Activated T-cell treated with anti-CD3 and anti-CD28 coated beads, Interleukin-2, amount 50 U/mL, for 4 hours (primary cell): ENCODE data around the gene GIPC1. TPM values are rescaled to one million over a fixed set of nuclear protein-coding genes. Genes with fewer than 3 reads are reported as not detected.

Experiments
- ATAC-seq, 2 donors: fragments of 200-7000 bp; cut with Tn5 transposase; one replicate each; pipeline ENCODE4 v1.10.0; 2021
- DNase-seq: peaks from one replicate; pipeline ENCODE4 v3.0.0-alpha.2; 2020
- H3K27me3 Mint-ChIP-seq: one replicate; pipeline ENCODE4 v1.8.0; 2021; ENCODE audit warnings: low read depth, mixed read lengths
- H3K36me3 Mint-ChIP-seq: one replicate; pipeline ENCODE4 v1.8.0; 2022; ENCODE audit warnings: mixed read lengths; ENCODE audit not compliant: insufficient read depth
- H3K4me1 Mint-ChIP-seq: one replicate; pipeline ENCODE4 v1.8.0; 2021; ENCODE audit warnings: low read depth, mixed read lengths
- H3K4me3 Mint-ChIP-seq: one replicate; pipeline ENCODE4 v1.8.0; 2021; ENCODE audit warnings: mild to moderate bottlenecking, moderate library complexity, mixed read lengths
- H3K9me3 Mint-ChIP-seq: one replicate; pipeline ENCODE4 v1.8.0; 2021; ENCODE audit warnings: mixed read lengths
- total RNA-seq, 3 donors: library from RNA; stranded (reverse); gene quantifications; one replicate each; pipeline ENCODE4 v1.2.1, GENCODE V29; 2021

The GIPC1 gene
- total RNA-seq, 3 donors from 2014 or later = 42.5 to 49.8 (median 44.3) TPM

DNA sequence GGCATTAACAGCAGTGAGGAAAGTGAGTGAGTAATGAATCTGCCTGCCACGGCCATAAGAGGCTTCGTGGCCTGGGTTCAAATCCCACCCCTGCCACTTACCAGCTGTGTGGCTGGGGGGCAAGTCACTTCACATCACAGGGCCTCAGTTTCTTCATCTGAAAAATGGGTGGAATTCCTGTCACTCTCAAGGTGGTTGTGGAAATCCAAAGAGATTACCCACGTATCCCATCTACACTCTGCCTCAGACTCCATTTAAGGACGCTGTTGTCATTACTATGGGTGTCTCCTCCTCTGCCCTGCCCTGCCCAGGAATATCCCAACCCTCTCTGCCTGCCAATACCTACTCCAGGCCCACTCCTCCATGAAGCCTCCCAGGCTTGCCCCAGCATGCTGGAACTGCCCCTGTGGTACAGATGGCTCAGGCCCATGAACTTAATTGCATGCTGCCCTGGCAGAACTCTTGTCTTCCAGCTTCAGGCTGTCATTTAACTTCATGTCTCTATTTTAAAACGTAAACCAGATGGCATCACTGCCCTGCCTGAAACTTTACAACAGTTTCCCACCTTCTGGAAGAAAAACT is 3.1 kb downstream of the GIPC1 start:
- ATAC-seq = no peak
- Mint-ChIP-seq H3K9me3 (no peaks in the 10 kb centered on the region), H3K36me3 (peaks cover 15% of the 10 kb centered on the region), H3K4me1 (peaks cover 17% of the 10 kb centered on the region), H3K4me3 (no peak overlapping the region), H3K27me3 (no peaks in the 10 kb centered on the region)
- no peak for DNase-seq

DNA sequence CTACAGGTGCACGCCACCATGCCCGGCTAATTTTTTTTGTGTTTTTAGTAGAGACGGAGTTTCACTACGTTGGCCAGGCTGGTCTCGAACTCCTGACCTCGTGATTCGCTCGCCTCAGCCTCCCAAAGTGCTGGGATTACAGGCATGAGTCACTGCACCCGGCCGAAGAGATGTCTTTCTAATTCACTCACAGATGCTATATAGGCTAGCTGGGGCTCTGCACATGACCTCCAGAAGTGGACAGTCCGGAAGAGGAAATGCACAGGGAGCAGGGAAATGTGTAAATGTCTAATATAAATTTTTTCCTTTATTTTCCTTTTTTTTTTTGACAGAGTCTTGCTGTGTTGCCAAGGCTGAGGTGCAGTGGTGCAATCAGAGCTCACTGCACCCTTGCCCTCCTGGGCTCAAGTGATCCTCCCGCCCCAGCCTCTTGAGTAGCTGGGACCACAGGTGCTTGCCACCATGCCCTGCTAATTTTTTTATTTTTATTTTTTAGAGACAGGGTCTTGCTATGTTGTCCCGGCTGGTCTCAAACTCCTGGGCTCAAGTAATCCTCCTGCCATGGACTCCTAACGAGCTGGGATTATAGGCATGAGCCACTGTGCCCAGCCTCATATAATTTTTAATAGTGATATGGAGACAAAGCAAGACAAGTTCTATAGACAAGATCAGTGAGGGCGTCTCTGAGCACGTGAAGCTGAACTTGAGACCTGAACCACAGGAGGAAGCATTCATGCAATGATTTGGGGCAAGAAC is 8.4 kb downstream of the GIPC1 start:
- peaks cover 14% of the 10 kb centered on the region for H3K36me3 Mint-ChIP-seq
- H3K4me1 Mint-ChIP-seq = peaks cover 2% of the 10 kb centered on the region
- ATAC-seq = no peak
- no peaks in the 10 kb centered on the region for H3K9me3 Mint-ChIP-seq
- DNase-seq = no peak
- H3K27me3 Mint-ChIP-seq = no peaks in the 10 kb centered on the region
- H3K4me3 Mint-ChIP-seq = no peak overlapping the region

DNA sequence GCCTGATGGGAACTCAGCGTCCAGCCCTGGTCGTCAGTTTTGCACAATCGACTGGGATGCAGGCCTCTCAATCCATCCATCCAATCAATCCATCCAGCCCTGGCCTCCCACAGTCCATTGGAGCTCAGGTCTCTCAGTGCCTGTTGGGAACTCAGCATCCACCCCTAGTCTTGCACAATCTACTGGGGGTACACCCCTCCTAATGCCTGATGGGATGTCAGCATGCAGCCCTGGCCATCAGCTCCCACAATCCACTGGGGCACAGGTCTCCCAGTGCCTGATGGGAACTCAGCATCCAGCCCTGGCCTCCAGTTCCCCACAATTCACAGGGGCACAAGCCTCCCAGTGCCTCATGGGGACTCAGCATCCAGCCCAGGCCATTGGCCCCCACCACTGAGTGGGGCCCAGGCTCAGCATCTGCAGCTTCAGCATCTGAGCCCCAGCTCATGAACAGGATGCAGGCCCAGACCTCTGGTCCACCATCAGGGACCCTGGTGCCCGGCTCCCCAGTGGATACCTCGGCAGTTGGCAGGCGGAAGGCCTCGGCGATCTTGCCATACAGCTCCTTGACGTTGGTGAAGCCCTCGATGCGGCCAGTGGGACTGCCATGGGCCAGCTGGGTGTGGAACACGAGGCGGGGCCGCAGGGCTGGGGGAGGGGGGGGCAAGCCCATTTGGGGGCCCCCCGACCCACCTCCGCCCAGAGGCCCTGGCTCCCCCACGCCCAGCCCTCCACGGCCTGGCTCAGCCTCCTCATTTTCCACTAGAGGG is 13.6 kb downstream of the GIPC1 start:
- H3K27me3 Mint-ChIP-seq = no peaks in the 10 kb centered on the region
- H3K9me3 Mint-ChIP-seq = no peaks in the 10 kb centered on the region
- ATAC-seq = no peak
- no peak overlapping the region for H3K4me3 Mint-ChIP-seq
- DNase-seq = no peak
- H3K4me1 Mint-ChIP-seq = peaks cover 5% of the 10 kb centered on the region
- peaks cover 2% of the 10 kb centered on the region for H3K36me3 Mint-ChIP-seq

DNA sequence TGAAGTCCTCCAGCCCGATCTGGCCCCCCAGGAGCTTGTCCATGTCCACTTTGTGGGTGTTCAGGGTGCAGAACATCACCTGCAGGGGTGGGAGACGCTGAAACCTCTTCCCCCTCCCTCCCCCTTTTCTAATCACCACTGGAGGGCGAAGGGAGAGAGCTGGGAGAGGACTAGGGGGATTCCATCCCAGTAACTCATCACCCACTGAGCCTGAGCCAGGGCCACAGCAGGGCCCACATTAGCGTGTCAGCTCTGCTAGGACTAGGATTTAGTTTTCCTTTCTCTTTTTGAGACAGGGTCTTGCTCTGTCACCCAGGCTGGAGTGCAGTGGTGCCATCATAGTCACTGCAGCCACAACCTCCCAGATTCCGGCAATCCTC is 15.2 kb downstream of the GIPC1 start:
- no peak for ATAC-seq
- Mint-ChIP-seq H3K4me1 (peaks cover 14% of the 10 kb centered on the region), H3K9me3 (no peaks in the 10 kb centered on the region), H3K4me3 (no peak overlapping the region), H3K36me3 (no peaks in the 10 kb centered on the region), H3K27me3 (peaks cover 8% of the 10 kb centered on the region)
- DNase-seq = no peak

DNA sequence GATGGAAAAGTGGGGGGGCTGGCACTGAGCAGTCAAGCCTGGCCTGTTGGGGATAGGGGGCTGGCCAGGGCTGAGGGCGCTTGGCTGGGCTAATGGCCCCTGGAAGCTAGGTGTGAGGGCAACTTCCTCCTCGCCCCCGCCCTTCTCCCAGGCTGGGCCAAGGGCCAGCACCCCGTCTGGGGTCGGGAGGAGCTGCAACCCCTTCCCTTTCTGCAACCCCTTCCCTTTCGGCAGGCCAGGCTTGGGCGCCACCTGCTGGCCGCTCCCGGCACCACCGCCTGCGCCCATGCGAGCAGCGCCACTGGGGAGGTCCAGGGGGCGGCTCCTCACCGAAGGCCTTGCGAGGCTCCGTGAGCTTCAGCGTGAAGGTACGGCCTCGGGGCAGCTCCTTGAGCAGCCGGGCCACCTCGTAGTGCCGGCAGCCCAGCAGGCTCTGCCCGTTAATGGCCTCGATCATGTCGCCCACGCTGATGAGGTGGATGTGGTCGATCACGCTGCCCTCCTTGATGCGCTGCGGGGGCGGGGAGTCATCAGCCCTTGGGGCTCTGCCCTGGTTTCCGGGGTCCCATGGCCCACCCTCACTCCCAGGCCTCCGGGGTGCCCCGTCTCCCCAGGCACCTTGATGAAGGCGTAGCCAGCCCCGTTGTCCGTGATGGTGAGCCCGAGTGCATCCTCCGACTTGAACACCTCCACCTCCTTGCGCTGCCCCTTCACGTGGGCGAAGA is 15.8 kb downstream of the GIPC1 start:
- peaks cover 17% of the 10 kb centered on the region for H3K4me1 Mint-ChIP-seq
- H3K4me3 Mint-ChIP-seq = no peak overlapping the region
- H3K27me3 Mint-ChIP-seq = peaks cover 8% of the 10 kb centered on the region
- H3K9me3 Mint-ChIP-seq = no peaks in the 10 kb centered on the region
- peak; percentile 70 for DNase-seq
- H3K36me3 Mint-ChIP-seq = no peaks in the 10 kb centered on the region
- peak; percentile 70 for ATAC-seq

DNA sequence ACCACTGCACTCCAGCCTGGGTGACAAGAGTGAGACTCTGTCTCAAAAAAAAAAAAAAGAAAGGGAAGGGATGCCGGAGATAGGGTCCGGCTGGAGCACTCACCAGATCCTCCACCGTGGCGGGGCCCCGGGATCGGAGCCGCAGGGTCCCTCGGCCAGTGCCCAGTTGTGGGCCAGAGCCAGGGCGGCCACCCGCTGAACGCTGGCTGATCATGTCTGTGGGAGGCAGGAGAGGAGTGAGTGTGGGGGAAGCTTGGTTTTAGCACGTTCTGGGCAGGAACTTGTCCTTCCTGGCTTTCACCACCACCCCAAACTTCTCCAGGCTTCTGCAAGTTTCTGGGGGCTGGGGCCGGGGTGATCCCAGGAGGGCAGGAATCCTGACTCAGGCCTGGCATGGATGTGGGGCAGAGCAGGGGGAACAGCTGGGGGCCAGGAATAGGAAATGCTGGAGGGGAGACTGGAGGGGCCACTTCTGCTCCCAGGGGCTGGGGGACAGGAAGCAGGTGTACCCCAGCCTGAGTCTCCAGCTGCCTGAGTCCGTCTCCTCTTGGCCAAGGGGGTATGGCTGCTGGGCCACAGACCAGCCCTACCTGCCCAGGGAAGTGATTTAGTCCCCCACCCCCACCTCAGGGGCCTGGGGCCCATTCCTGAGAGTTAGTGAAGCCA is 16.5 kb downstream of the GIPC1 start:
- Mint-ChIP-seq H3K4me3 (no peak overlapping the region), H3K27me3 (peaks cover 12% of the 10 kb centered on the region), H3K9me3 (no peaks in the 10 kb centered on the region), H3K36me3 (no peaks in the 10 kb centered on the region), H3K4me1 (peaks cover 22% of the 10 kb centered on the region)
- DNase-seq = no peak
- no peak for ATAC-seq

DNA sequence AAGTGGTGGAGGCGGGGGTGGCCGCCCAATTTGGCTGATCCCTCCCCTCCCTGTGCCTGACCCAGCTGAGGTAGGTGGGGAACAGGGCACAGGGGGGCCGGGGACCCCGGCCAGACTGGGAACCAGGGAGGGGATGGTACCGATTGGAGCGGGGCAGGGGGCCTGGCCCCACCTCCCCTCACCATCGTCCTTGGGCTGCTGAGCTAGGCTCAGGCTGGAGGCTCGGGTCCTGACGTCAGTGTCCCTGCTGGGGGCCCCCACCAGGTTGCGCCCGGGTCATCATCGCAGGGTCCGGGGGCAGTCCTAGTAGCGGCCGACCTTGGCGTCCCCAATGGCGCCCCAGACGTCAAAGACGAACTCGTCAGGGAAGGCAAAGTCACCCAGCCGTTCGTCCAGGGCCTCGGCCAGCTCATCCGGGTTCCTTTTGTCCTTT is 17.8 kb downstream of the GIPC1 start:
- no peak for ATAC-seq
- no peak overlapping the region for H3K4me3 Mint-ChIP-seq
- peaks cover 17% of the 10 kb centered on the region for H3K27me3 Mint-ChIP-seq
- H3K36me3 Mint-ChIP-seq = no peaks in the 10 kb centered on the region
- H3K4me1 Mint-ChIP-seq = peaks cover 26% of the 10 kb centered on the region
- H3K9me3 Mint-ChIP-seq = no peaks in the 10 kb centered on the region
- DNase-seq = no peak

DNA sequence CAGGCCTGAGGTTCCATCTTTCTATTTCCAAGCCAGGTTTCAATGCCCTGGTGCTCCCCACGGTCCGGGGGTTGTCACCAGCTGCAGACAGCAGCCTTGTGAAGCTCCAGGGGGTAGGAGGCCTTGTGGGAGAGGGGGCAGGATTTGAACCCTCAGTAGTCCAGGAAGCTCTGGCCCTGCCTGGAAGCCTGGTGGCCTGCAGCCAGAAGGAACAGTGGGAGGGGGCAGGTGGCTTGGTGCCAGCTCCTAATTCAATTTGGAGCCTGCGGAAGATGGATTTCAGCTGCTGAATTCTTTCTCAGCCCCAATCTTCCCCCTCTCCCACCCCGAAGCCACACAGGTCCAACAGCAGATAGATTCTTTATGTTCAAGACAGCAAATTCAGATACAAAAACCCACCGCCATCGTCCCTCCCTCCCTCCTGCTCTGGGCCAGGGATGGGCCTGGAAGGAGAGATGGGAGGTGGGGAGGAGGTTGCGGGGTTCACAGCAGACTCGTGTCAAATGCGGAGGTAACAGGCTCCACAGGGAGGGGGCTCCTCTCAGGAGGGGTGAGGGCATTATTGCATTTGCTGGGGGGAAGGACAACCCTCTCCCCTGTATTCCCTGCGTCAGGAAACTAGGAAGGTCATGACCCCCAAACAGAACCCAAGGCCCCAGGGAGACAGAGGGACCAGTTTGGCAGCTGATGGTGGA is 18.4 kb downstream of the GIPC1 start:
- Mint-ChIP-seq H3K27me3 (peaks cover 22% of the 10 kb centered on the region), H3K4me3 (no peak overlapping the region), H3K4me1 (peaks cover 30% of the 10 kb centered on the region), H3K36me3 (no peaks in the 10 kb centered on the region), H3K9me3 (no peaks in the 10 kb centered on the region)
- no peak for ATAC-seq
- DNase-seq = no peak

DNA sequence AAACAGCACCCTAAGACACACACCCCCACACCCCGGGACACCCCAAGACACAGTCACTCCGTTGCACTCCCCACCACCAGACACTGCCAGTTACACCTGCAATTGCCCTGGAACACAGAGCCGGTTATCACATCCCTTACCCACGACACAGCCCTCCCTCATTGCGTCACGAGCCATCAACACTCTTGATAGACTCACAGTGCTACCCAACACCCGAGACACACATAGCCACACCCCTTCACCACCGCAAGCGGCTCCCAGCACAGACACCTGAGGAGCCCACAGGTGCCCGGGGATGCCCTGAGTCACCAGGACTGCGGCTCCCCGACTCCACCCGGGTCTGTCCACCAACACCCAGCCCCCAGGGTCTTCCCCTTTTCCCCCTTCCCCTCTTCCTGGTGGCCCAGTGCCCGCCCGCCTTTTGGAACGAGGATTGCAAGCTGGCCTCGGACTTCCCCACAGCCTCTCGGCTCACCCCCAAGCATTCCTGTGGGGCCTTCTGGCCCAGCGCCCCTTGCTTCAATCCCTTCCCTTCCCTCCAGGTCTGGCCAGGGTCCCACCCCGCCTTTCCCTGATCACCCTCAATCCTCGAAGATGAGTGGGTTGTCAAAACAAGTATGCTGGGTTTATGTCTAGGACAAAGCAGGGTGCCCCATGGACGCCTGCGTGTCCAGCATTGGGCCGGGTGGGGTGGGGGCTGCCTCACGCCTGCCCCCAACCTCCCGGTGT is 19.1 kb downstream of the GIPC1 start:
- H3K36me3 Mint-ChIP-seq = no peaks in the 10 kb centered on the region
- DNase-seq (no peak), ATAC-seq (no peak)
- H3K4me1 Mint-ChIP-seq = peaks cover 33% of the 10 kb centered on the region
- peaks cover 22% of the 10 kb centered on the region for H3K27me3 Mint-ChIP-seq
- H3K4me3 Mint-ChIP-seq = no peak overlapping the region
- H3K9me3 Mint-ChIP-seq = no peaks in the 10 kb centered on the region

DNA sequence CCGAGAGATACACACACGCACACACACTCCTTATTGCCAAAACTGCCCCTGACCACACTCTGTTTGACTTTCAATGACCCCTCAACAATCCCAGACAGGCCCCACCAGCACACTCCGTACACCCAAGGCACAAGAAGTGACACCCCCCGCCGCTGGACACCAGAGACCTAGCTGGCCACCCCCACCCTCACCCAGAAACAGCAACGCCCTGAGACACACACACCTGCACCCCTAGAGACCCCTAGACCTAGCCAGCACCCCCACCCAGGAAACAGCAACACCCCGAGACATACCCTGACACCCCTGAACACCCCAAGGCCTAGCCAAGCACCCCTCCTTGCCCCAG is 19.6 kb downstream of the GIPC1 start:
- ATAC-seq (no peak), DNase-seq (no peak)
- H3K4me3 Mint-ChIP-seq = no peak overlapping the region

DNA sequence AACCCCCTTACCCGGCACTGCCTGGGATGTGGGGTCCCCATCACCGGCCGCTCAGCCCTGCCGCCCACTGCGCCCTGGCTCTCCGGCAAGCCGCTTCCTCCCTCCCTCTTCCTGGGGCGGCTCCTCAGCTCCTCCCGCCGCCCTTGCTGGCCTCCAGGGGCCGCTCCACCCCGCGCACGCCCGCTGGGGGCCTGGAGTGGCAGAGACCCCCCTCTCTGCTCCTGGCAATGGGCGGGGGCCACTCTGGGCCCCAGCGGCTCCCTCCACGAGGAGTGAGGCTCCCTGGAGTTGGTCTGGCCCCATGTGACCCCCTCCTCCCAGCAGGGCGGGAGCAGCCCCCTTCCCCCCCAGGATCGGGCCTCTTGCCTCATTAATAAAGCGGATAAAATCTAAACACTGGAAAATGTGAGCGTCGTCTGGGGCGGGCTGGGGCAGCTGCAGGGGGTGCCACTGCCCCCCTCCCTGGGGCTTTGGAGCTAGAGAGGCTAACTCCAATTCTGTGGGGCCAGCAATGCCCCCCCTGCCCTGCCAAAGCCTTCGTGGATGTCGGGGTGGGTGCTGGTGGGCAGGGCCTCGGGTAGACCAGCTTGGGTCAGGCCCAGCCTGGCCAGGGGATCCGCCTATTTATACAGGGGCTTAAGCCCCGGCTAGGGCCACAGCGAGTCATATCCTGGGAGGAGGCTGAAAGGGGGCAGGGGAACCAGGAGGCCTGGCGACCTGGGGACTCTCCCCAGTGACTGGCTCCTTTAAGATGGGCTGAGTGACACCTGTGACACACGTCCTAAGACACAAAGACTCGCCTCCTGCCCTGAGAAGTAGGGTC is 20.5 kb downstream of the GIPC1 start, which contains the start of gene PTGER1:
PTGER1 (minus strand) TSS at position 104 of the 823 bp plus-strand sequence. CDS start 1,034 bp downstream, outside the sequence.
- Mint-ChIP-seq H3K9me3 (no peaks in the 10 kb centered on the region), H3K27me3 (peaks cover 22% of the 10 kb centered on the region), H3K4me1 (peaks cover 32% of the 10 kb centered on the region), H3K4me3 (no peak within 1 kb of the TSS), H3K36me3 (no peaks in the 10 kb centered on the region)
- ATAC-seq (peak; percentile 52 to 56), DNase-seq (no peak)

More for the DNA sequence above, 19.6 kb downstream of the GIPC1 start:
- Mint-ChIP-seq H3K36me3 (no peaks in the 10 kb centered on the region), H3K9me3 (no peaks in the 10 kb centered on the region), H3K4me1 (peaks cover 34% of the 10 kb centered on the region), H3K27me3 (peaks cover 22% of the 10 kb centered on the region)

DNA sequence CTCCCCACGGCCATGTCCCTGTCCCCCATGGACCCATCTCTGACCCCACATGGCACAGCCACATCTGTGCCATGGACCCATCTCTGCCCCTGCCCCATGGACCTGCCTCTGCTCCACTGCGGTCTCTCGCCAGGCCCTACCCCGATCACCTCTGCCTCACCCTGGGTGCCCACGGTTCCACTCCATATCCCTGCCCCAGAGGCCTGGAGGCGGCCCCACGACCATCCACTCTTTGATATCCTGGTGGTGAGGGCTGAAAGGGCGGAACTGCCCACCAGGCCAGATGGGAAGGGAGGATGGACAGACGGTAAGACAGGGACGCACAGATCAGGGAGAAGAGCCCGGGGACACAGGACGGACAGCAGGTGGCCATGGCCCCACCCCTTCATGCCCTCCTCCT is 21.1 kb downstream of the GIPC1 start:
- Mint-ChIP-seq H3K4me3 (no peak overlapping the region), H3K36me3 (peaks cover under 1% of the 10 kb centered on the region), H3K9me3 (no peaks in the 10 kb centered on the region), H3K27me3 (peaks cover 22% of the 10 kb centered on the region), H3K4me1 (peaks cover 32% of the 10 kb centered on the region)
- ATAC-seq (no peak), DNase-seq (no peak)
